DMS79 (cell line): Measurements from ENCODE around the gene CENATAC.
"Not testable (repeated sequence)": the region's sequence is repeated elsewhere in the genome, so short reads cannot be mapped to it uniquely, and the experiment has no call there.

Experiments used
- DNase-seq: peaks from one replicate; lab custom pipeline; 2025; lab: John Stamatoyannopoulos, UW

The CENATAC gene, protein sequence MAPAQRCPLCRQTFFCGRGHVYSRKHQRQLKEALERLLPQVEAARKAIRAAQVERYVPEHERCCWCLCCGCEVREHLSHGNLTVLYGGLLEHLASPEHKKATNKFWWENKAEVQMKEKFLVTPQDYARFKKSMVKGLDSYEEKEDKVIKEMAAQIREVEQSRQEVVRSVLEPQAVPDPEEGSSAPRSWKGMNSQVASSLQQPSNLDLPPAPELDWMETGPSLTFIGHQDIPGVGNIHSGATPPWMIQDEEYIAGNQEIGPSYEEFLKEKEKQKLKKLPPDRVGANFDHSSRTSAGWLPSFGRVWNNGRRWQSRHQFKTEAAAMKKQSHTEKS

DNA sequence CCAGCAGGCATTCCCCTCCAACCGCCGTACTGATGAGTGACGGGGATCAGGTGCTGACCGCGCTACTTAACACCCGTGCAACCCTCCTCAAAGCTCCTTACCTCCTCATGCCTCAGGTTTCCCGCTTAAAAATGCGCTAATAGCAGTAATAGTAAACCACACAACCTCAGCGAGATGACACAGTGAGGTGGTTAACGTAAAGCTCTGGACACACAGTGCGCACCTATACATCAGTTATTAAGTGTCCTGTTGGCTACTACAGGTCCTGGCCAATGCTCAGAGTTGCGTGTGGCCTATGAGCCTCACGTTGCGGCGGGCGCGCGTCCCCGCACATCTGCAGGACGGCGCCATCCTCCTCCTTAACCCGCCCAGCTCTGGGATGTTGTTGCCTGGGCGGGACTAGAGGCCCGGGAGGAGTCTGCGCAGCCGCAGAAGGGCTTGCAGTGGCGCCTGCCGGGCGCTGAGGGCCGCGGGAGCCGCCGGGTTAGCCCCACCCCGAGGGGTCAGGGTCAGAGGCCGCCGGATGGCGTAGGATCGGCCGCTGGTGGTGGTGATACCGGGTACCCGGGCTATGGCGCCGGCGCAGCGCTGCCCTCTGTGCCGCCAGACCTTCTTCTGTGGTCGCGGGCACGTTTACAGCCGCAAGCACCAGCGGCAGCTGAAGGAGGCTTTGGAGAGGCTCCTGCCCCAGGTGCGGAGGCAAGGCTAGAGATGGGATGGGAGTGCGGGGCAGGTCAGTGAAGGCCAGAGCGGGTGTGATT, at the start of gene CENATAC:
Gene CENATAC (plus strand): TSS at position 512 of the 761 bp plus-strand sequence. CDS start 60 bp downstream, at position 572.
- peak; percentile 90 for DNase-seq

- peak; percentile 80 for DNase-seq
Observed at GRCh38 chr11:118953265-118953664, 44.7 kb upstream of the CENATAC start.

DNA sequence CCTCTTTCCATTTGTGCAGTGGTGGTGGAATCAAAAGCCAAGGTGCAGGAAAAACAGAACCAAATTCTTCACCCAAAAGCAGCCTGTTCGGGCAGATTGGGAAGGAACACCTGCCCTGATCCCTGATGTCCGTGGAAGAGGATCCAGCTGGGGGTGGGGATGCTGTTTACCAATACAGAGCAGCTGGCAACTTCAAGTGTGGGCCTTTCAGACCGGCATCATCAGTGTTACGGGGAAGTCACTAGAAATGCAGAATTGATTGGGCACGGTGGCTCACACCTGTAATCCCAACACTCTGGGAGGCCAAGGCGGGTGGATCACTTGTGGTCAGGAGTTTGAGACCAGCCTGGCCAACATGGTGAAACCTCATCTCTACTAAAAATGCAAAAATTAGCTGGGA, 44.0 kb upstream of the CENATAC start:
- DNase-seq, result not testable (repeated sequence)

DNA sequence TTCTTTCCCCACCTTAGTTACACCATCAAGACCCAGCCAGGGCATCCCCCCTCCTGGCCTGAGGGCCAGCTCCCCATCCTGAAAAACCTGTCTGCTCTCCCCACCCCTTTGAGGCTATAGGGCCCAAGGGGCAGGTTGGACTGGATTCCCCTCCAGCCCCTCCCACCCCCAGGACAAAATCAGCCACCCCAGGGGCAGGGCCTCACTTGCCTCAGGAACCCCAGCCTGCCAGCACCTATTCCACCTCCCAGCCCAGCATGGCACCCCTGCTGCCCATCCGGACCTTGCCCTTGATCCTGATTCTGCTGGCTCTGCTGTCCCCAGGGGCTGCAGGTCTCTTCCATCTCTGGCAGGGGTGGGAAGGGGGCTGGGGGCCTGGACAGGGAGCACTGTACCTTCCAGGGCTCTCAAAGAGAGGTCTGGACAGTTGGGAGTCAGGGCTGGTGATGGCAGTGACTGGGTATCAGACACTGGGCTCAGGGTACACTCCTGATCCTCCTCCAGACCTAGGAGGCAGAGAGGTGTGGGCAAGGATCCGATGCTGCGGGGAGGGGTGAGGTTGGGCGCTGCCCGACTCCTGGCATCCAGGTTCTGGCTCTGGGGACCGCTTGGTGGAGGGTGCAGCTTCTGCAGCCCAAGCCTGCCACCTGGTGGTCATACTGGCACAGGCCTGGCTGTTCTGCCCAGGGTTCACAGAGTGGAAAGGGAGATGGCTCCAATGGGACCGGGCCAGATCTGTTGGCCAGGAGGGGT, 41.7 kb upstream of the CENATAC start, which contains the start of gene UPK2:
Gene UPK2 (plus strand): TSS at position 205 of the 753 bp plus-strand sequence. CDS start 53 bp downstream, at position 258.
- DNase-seq, result peak; percentile 58

GRCh38 chr11:118956847-118957469, 41.0 kb upstream of the CENATAC start:
- no peak for DNase-seq

DNA sequence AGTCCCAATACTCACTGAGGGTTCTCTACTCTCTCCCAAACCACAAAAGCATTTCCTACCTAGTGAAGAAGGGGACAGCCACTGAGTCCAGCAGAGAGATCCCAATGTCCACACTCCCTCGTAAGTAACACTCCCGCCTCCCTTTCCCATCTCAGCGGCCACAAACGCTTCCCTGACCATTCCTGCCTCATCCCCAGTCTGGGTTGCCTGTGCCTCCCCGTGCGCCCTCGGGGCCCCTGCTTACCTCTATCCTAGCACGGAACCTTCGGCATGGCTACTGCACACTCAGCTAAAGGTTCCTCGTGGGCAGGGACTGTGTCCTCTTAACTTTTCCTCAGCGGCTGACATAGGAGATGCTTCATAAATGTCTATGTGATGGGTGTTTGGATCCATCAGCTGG, 40.4 kb upstream of the CENATAC start:
- DNase-seq, result no peak

DNA sequence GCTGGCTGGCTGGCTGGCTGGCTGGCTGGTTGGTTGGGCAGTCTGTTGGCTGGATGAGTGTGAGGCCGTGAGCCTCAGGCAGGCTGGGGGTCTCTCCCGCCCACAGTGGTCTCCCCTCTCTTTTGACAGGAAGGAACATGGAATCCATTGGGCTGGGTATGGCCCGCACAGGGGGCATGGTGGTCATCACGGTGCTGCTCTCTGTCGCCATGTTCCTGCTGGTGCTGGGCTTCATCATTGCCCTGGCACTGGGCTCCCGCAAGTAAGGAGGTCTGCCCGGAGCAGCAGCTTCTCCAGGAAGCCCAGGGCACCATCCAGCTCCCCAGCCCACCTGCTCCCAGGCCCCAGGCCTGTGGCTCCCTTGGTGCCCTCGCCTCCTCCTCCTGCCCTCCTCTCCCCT, 40.0 kb upstream of the CENATAC start:
- no peak for DNase-seq

- DNase-seq, result no peak
Observed at GRCh38 chr11:118958577-118958976, 39.4 kb upstream of the CENATAC start.

GRCh38 chr11:118961189-118961588, 36.7 kb upstream of the CENATAC start:
- DNase-seq, result no peak

- no peak for DNase-seq
Observed at GRCh38 chr11:118961591-118961990, 36.3 kb upstream of the CENATAC start.

DNA sequence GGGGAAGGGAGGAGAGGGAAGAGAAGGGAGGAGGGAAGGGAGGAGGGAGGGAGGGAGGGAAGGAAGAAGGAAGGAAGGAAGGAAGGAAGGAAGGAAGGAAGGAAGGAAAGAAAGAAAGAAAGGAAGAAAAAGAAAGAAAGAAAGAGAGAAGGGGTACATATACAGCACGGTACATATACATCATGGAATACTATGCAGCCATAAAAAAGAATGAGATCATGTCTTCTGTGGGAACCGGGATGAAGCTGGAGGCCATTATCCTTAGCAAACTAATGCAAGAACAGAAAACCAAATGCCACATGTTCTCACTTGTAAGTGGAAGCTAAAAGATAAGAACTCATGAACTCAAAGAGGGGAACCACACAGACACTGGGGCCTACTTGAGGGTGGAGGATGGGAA, 28.4 kb upstream of the CENATAC start:
- not testable (repeated sequence) for DNase-seq

DNA sequence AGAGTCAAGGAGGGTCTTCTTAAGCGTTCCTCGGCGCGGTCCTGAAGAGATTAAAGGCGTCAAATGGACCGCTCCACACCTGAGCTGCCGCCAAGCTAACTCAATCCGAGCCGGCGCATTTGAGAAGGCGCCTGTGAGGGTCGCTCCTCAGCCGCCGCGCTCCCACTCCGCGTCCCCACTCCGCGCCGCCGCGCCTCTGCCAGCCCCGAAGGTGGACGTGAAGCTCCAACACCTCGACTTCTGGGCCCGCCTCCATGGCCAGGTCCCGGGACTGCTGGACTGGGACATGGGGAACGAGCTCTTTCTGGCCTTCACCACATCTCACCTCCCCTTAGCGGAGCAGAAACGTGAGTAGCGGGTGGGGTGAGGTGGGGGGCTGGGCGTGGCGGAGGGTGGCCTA, 26.3 kb upstream of the CENATAC start, which contains the start of gene FOXR1:
Gene FOXR1 (plus strand): TSS at position 116 of the 400 bp plus-strand sequence. CDS start 171 bp downstream, at position 287.
- no peak for DNase-seq

- no peak for DNase-seq
Observed at GRCh38 chr11:118973985-118974384, 24.0 kb upstream of the CENATAC start.

GRCh38 chr11:118975771-118976709, 21.9 kb upstream of the CENATAC start:
- DNase-seq, result no peak

DNA sequence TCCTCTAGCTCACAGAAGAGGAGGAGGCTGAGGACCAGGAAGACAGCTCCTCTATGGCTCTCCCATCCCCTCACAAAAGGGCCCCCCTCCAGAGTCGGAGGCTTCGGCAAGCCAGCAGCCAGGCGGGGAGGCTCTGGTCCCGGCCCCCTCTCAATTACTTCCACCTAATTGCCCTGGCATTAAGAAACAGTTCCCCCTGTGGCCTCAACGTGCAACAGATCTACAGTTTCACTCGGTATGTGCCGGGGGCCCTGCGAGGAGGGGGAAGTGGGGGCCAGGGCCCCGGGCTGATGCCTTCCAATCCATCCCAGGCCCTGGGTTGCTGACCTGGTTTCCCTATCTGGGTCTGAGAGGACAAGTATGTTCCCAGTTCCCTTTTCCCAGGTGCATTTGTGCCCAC, 18.5 kb upstream of the CENATAC start:
- DNase-seq, result no peak

DNA sequence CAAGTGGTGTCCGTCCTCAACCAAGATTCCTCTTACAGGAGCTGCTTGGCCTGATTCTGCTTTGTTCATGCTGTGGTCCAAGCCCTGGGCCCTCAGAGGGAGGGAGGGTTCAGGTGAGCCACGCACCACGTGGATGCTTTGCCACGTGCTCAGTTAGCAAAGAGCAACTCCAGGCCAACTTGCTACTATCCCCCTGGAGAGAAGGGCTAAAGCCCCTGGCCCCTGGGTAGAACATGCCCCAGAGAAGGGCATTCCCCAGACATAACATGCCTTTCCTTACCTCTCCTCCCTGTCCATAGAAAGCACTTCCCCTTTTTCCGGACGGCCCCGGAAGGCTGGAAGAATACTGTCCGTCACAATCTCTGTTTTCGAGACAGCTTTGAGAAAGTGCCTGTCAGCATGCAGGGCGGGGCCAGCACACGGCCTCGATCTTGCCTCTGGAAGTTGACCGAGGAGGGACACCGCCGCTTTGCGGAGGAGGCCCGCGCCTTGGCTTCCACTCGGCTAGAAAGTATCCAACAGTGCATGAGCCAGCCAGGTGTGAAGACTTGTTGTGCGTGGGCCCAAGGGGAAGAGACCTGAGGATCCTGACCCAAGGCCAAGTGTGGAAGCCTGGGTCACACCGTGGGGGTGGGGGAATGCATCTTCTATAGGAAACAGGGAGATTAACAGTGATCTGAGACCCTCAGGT, 17.6 kb upstream of the CENATAC start:
- no peak for DNase-seq

DNA sequence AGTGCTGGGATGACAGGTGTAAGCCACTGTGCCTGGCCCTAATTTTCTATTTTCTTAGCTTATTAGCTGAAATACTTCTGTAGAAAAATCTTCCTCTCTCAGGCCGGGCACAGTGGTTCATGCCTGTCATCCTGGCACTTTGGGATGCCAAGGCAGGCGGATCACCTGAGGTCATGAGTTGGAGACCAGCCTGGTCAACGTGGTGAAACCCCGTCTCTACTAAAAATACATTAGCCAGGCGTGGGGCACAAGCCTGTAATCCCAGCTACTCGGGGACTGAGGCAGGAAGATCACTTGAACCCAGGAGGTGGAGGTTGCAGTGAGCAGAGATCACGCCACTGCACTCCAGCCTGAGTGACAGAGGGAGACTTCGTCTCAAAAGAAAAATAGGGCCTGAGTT, 13.6 kb upstream of the CENATAC start:
- not testable (repeated sequence) for DNase-seq

- DNase-seq, result peak; percentile 69
Observed at GRCh38 chr11:118984825-118985224, 13.1 kb upstream of the CENATAC start.

DNA sequence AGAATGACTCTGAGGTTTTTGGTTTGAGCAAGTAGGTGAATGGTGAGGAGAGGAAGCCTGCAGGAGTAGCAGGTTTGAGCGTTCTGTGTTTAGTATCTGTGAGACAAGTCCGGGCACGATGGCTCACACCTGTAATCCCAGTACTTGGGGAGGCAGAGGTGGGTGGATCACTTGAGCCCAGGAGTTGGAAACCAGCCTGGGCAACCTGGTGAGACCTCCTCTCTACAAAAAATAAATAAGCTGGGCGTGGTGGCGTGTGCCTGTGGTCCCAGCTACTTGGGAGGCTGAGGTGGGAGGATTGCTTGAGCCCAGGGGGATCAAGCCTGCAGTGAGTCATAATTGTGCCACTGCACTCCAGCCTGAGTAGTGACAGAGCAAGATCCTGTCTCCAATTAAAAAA, 9.7 kb upstream of the CENATAC start:
- peak; percentile 81 for DNase-seq

DNA sequence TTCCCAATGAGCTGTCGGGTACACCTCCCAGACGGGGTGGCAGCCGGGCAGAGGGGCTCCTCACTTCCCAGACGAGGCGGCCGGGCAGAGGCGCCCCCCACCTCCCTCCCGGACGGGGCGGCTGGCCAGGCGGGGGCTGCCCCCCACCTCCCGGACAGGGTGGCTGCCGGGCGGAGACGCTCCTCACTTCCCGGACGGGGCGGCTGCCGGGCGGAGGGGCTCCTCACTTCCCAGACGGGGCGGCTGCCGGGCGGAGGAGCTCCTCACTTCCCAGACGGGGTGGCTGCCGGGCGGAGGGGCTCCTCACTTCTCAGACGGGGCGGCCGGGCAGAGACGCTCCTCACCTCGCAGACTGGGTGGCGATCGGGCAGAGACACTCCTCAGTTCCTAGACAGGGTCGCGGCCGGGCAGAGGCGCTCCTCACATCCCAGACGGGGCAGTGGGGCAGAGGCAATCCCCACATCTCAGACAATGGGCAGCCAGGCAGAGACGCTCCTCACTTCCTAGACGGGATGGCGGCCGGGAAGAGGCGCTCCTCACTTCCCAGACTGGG, 6.4 kb upstream of the CENATAC start:
- DNase-seq, result not testable (repeated sequence)
